Colon (tissue), 2 donors: ENCODE results near the gene NEK9.
A peak's percentile ranks its signal among the peaks of the same experiment; 100 is the strongest.
"Not testable (repeated sequence)": the region's sequence is repeated elsewhere in the genome, so short reads cannot be mapped to it uniquely, and the experiment has no call there.

Experiments used
- FAIRE-seq: peaks from 2 replicates; lab custom pipeline; 2012; peaks lifted over from hg19 to GRCh38; lab: Jason Lieb, UNC
- donor health status: control.
- donor health status: control.

NEK9 gene

GRCh38 chr14:75144944-75145343 lies 18.1 kb upstream of the NEK9 start:
- no peak for FAIRE-seq

DNA sequence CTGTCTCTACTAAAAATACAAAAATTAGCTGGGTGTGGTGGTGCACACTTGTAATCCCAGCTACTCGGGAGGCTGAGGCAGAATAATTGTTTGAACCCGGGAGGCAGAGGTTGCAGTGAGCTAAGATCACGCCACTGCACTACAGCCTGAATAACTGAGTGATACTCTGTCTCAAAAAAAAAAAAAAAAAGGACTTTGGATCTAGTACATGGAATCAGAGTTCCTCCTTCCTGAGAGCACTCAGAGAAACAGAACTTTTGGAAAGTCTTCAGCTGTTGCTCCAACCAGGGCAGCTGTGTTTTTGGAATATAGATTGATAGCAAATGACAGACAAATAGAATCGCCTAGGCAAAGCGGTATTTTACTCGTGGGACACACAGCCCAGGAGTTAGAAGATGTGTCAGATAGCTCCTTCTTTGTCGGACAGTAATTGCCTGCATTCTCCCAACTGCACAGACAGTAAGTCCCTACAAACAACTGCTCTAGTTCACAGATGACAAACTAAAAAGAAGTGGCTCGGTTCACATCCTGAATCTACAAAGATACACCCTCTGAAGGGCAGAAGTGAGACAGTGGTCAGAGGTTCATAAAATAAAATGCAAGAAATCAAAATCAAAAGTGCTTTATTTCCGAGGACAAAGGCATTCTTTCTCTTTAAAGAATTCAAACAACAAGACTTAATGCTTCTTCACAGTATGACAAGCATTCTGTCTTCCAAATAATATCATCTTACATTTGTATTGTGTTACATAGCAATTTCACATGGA lies 17.1 kb upstream of the NEK9 start:
- no peak for FAIRE-seq

DNA sequence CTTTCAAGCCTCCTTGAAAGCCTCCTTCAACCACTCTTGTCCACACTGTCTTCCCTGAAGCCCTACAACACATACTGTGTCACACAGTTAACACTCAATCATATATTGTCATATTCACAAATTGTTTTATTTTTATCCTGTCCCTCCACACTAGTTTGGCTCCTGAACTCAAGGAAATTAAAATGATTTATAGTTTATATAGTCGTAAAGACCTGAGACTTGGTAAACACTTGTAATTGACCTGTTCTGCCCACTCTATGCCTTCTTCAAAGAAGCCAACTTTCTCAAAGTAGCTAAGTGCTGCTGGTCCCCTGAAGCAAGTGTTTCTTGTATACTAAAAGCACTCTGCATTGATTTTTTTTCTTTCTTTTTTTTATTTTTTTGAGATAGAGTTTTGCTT lies 15.6 kb upstream of the NEK9 start:
- FAIRE-seq, result no peak

DNA sequence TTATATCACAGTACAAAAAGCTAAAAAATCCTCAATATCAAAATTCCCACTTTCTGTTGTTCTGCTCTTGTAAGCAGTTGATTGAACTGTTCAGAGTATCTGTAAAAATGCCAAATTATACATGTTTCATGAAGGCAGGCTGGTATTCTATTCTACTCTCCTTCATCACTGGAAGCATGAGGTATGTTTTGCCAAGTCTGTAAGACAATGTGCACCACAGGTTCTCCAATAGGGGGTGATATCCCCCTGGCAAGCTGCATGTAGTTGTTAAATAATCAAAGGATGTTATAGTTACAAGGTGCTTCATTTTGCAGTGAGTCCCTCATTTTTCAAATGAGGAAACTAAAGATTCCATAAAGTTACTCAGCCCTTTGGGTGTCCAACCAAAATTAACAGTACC lies 15.1 kb upstream of the NEK9 start:
- FAIRE-seq, result no peak

- no peak for FAIRE-seq
Measured at GRCh38 chr14:75141062-75141461, 14.2 kb upstream of the NEK9 start.

DNA sequence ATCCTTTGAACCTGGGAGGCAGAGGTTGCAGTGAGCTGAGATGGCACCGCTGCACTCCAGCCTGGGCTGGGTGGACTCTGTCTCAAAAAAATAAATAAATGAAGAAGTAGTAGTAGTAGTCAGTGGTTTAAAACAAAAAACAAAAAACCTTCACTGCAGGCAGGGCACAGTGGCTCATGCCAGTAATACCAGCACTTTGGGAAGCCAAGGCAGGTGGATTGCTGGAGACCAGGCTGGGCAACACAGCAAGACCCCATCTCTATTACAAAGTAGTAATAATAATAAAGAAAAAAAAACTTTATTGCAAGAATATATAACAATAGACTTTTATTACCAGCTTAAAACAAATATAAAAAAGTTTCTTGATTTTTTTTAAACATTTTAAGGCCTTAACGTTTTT lies 13.8 kb upstream of the NEK9 start:
- no peak for FAIRE-seq

DNA sequence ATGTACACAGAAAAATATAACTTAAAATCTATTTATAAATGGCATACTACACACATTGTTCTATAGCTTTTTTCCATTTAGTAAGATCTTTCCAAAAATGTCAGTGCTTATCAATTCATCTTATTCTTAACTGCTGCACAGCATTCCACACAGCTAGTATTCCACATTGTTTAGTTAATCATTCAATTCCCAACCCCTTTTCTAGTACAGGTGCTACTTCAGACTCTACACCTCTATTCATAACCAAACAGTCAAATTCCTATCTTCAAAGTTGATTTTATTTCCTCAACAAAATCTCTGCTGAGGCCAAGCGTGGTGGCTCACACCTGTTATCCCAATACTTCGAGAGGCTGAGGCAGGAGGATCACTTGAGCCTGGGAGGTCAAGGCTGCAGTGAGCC lies 12.3 kb upstream of the NEK9 start:
- no peak for FAIRE-seq

- FAIRE-seq, result peak; percentile 64
Measured at GRCh38 chr14:75138492-75138891, 11.6 kb upstream of the NEK9 start.

DNA sequence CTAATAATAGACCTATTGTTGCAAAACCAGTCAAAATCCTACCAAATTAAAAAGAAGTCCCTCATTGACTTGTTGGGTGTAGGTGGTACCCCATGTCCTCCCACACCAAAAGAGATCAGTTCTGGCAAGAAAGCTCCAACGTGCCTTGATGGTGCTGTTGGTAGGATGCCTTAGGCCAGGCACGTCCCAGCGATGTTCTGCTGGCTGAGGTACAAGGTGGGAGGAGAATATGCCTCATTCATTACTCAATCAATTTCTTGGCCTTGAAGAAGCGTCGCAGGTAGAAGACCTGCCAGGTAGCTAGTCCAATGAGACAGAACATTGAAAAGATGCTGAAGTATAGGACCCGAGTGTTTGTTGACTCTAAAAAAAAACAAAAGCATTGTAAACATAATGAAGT lies 7.8 kb upstream of the NEK9 start:
- FAIRE-seq, result no peak

- FAIRE-seq, result no peak
Measured at GRCh38 chr14:75133597-75133996, 6.7 kb upstream of the NEK9 start.

GRCh38 chr14:75132382-75133086 lies 5.7 kb upstream of the NEK9 start:
- peak; percentile 18 for FAIRE-seq

GRCh38 chr14:75128596-75128990 lies 1.7 kb upstream of the NEK9 start:
- FAIRE-seq, result no peak

DNA sequence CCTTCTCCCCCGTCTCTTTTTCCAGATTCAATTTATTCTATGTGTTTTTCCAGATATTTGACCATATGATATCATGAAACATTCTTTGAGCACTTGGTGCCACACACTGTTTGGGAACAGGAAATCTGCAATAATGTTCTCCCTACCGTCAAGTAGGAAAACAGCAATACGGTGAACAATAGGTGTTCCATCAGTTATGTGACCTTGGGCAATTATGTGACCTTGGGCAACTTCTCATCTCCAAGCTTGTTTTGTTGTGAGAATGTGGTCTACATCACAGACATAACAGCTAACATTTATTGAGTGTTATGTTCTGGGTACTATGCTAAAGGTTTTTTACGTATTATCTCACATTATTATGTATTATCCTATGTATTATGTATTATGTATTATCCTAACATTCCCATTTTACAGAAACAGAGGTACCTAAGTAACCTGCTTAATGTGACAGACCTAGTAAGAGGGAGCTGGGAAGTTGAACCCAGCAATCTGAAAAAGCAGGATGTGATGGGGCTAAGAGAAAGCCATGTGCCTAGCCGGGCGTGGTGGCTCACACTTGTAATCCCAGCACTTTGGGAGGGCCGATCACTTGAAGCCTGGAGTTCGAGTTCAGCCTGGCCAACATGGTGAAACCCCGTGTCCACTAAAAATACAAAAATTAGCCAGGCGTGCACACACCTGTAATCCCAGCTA lies 1.2 kb upstream of the NEK9 start:
- FAIRE-seq, result no peak

- FAIRE-seq, result not testable (repeated sequence)
Measured at GRCh38 chr14:75127474-75127820, 599 bp upstream of the NEK9 start.

DNA sequence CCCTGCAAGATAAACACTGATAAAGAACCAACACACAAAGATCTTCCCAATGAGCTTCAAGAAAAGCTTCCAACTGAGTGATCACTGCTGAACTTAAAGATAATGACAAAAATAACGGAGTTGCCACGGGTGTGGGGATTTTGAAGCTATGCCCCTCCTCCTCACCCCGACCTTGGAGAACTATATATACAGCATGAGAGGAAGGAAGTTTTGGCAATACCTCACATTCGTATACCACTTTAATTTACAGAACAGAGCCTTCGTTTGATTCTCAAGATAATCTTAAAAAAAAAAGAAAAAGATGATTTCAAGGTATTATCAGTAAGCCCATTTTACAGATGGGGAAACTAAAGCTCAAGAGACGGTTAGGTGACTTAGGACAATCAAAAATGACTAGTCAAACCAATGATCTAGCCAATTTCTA lies 715 bp downstream of the NEK9 start:
- no peak for FAIRE-seq

GRCh38 chr14:75125617-75126016 lies 1.2 kb downstream of the NEK9 start:
- FAIRE-seq, result no peak

DNA sequence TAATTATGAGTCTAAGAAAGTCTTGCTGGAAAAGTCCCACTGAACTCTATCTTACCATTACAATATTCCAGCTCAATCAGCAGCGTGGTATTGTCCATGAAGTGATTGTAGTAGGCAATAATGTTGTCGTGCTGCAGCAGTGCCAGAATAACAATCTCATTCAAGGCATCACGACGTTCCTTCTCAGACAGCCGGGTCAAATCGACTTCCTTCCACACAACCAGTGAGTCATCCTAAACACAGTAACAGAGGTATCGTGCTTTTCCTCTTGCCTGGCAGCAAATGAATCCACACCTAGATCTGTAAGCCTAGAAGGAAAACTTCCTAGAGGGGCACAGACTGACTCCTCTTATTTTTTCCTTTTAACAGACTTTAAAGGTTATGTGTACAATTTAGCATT lies 2.9 kb downstream of the NEK9 start:
- no peak for FAIRE-seq

DNA sequence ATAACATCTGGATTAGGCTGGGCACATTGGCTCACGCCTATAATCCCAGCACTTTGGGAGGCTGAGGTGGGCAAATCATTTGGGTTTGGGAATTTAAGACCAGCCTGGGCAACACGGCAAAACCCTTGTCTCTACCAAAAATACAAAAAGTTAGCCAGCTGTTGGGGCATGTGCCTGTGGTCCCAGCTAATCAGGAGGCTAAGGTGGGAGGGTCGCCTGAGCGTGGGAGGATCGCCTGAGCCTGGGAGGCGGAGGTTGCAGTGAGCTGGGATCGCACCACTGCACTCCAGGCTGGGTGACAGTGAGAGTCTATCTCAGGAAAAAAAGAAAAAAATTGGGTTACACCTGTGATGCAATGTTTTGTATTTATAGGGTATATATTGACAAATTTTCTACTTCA lies 5.3 kb downstream of the NEK9 start:
- FAIRE-seq, result no peak

DNA sequence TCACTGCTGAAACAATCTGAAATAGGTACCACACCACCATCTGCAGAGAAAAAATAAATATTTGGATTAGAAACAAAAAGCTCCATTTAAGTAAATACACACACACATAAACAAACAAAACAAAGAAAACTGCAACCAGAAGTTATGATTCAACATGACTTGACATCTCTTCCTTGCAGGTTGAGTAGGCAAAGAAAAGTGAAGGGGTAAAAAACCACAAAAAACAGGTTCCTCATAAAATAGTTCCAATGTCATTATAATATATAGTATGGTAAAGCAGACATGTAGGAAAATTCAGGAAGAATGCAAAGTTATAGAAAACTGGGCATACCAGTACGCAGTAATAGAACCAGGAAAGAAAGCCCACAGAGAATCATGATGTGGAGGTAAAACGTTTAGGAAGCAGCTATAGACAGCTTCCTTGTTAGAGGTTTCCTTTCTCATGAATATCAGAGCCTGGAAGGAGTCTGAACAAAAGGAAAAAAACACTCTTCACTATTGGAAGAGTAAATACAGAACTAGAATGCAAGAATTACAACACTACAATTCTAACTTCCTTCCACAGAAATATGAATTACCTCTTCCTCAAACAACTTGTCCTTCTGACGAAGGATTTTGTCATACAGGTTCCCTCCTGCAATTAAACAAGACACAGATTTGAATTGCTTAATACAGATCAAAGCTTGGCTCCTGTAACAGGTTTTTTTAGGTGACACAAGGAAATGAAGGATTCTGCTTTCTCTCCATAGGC lies 6.1 kb downstream of the NEK9 start:
- no peak for FAIRE-seq

GRCh38 chr14:75119056-75119455 lies 7.8 kb downstream of the NEK9 start:
- FAIRE-seq, result no peak

DNA sequence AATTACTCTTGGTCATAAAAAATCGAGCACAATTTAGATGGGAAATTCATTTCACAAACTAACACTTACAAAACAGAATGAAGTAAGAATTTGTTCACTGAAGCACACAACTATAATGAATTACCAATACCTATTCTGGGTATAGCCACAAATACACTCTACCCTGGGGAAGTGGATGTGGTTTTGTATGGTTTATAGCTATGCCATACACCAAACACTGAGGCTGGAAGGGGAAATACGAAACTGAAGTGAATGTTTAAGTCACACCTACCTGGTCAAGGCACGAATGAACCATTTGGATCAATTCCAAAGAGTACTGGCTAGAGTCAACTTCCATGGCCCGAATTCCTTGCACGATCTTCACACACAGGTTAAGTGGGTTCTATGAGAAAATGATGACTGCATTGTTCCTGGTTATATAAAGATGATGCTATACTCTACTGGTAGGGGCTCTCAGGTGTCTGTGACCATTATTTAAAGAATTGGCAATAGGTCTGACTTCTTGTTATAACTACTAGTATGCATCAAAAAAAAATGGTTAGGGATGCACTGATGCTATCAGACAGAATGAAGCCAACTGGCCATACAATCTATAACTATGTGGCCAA lies 12.8 kb downstream of the NEK9 start:
- no peak for FAIRE-seq

GRCh38 chr14:75109877-75110276 lies 17.0 kb downstream of the NEK9 start:
- FAIRE-seq, result no peak
